Astrocyte (in vitro differentiated cells and primary cell): Measurements from ENCODE around the gene FAM50A.

Source experiments
- CTCF ChIP-seq: IDR thresholded peaks from 2 replicates; pipeline ENCODE4 v1.5.1; 2011; ENCODE audit warnings: low read depth, mild to moderate bottlenecking, inconsistent platforms, low read length, moderate library complexity; ENCODE audit not compliant: insufficient read depth
- EZH2 ChIP-seq: IDR thresholded peaks from 2 replicates; pipeline ENCODE4 v1.6.1; 2012; ENCODE audit warnings: mild to moderate bottlenecking, low read length, inconsistent platforms; ENCODE audit not compliant: insufficient read depth

GRCh38 chrX:154440623-154441357, 3.2 kb upstream of the FAM50A start:
- no peak for TF ChIP-seq CTCF
- no peak for TF ChIP-seq EZH2
